Dedifferentiated amniotic fluid mesenchymal stem cell (primary cell): ENCODE results near the gene KAZALD1.

Experiments used
- DNase-seq: peaks from one replicate; pipeline ENCODE4 v3.0.0-alpha.2; 2016; ENCODE audit errors: extremely low spot score

Gene KAZALD1

GRCh38 chr10:101047961-101048892 is 13.6 kb upstream of the KAZALD1 start:
- no peak for DNase-seq

DNA sequence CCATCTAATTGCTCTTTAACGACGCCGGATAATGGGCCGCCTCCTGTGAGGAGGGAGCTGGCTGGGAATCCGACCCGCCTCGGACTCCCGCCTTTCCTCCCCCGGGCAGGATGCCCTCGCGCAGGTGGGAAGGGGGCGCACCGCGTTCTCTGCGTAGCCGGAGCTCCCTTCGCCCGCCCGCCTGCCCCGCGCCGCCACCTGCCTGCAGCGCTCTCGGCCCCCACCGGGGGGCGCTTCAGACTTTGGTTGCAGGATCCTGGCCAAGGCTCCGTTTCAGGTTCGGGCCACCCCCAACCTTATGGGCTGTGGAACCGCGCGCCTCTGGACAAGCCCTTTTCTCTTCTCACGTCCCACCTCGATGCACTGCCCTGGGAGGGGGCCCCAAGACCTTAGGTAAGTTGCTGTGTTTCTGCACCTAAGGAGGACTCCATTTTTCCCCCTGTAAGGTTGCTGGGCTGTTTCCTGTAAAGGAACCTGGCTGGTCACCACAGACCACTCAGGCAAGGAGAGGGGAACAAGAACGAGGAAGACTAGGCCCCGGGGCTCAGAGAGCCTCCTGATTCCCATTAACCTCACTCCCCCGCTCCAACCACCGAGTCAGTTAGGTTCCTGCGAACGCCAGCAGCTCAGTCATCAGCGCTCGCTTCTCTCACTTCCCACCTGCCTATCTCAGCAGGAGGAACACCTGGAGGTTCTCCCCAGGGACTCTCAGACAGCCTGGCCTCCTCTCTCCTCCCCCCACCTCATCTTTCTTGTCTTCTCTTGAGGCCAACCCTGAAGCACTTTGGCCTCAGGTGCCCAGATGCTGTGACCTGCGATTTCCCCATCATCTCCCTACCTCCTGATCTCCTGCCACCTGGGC is 11.3 kb upstream of the KAZALD1 start:
- DNase-seq, result peak; percentile 29

DNA sequence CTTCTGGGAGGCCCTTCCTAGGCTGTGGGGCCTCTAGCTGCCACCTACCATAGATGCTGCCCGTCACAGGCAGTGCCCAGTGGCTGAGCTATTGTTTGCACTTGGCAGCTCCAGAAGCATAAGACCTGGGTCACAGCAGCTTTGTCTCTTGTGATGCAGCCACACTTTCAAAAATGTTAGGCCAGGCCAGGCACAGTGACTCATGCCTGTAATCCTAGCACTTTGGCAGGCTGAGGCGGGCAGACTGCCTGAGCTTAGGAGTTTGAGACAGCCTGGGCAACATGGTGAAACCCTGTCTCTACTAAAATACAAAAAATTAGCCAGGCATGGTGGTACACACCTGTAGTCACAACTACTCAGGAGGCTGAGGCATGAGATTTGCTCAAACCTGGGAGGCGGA is 9.5 kb upstream of the KAZALD1 start:
- DNase-seq, result peak; percentile 76

DNA sequence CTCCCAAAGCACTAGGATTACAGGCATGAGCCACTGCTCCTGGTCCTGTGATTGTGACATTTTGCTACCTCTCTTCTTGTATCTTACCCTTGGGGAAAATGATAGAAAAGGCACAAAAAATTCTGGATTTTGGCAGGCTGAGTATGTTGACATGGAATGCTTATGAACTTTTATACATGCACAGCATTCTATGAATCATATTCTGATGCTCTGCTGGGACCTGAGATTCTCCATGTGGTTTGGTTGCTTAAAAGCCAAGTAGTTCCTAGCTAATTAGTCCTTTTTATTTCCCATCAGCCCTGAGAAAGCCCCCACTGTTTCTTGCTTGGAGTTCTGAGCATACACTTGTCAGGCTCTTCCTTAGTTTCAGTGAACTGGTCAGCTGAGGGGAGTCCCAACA is 8.3 kb upstream of the KAZALD1 start:
- peak; percentile 17 for DNase-seq

- DNase-seq, result no peak
Measured at GRCh38 chr10:101054351-101054750, 7.4 kb upstream of the KAZALD1 start.

GRCh38 chr10:101054876-101055275 is 6.9 kb upstream of the KAZALD1 start:
- no peak for DNase-seq

DNA sequence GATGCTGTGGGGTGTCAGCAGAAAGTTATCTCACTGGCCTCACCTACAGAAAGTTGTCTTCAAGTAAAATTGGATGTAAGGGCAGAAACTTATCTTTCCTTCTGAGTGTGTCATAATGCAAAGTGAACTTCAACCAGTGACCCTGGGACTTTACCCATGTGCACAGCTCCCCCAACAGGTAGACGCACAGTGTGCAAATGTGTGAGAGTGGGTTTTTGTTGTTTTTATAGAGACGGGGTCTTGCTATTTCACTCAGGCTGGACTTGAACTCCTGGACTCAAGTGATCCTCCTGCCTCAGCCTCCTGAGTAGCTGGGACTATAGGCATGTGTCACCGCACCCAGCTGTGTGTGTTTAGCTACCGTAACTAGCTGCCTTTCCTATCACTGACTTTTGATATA is 6.4 kb upstream of the KAZALD1 start:
- DNase-seq, result no peak

GRCh38 chr10:101056365-101057151 is 5.2 kb upstream of the KAZALD1 start:
- no peak for DNase-seq

- DNase-seq, result peak; percentile 96
Measured at GRCh38 chr10:101060036-101060950, 1.5 kb upstream of the KAZALD1 start.

GRCh38 chr10:101060951-101061623 is 702 bp upstream of the KAZALD1 start:
- DNase-seq, result peak; percentile 85

- DNase-seq, result no peak
Measured at GRCh38 chr10:101062232-101063049, 652 bp downstream of the KAZALD1 start.

DNA sequence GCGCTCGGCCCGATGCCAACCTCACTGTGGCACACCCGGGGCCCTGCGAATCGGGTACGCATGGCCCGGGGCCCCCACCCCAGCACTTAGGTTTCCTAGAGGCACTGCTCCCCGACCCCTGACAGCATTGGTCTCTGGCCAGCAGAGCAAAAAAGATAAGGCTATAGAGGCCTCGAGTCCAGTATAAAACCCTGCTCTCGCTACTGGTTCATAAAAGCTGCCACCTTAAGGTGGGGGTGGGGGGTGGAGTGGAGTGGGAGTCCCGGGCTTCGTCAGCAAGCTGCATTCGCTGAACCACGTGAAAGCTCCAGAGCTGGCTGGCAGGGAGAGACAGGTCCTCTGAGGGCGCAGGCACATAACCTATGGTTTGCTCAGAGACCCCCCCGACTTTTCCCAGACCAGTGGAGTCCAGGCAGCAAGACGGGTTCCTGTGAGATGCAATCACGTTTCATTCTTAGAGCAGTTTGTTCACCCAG is 1.3 kb downstream of the KAZALD1 start:
- DNase-seq, result no peak

DNA sequence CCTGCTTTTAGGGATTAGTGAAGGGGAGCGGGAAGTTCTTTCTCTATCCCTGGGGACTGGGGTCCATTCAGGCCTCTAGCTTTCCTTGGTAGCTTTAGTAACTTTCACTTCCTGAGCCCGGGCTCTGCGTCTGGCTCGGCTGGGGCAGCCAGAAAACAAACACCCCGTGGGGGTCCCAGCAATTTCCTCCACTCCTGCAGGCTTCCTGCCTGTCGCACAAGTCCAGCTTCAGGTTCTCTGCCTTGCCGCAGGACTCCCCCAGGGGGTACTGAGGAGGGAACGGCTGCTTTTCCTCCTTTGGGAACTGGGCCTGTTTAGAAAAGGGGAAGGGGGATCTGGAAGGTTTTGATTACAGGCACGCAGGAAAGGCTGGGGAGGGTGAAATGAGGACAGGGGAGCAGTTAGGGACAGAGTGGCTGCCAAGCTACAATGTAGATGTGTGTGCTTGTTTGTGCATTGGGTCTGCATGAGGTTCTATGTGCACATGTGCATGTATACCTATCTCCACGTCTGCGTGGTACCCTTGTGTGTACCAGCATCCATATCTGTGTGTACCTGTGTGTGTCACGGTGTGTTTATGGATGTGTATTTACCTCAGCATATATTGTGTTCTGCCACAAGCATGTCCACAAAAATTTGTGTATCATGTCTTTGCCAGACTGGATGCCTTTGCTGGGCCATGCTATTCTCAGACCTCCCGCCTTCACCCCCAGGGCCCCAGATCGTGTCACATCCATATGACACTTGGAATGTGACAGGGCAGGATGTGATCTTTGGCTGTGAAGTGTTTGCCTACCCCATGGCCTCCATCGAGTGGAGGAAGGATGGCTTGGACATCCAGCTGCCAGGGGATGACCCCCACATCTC is 2.0 kb downstream of the KAZALD1 start:
- DNase-seq, result no peak

- DNase-seq, result no peak
Measured at GRCh38 chr10:101064415-101065030, 2.7 kb downstream of the KAZALD1 start.

DNA sequence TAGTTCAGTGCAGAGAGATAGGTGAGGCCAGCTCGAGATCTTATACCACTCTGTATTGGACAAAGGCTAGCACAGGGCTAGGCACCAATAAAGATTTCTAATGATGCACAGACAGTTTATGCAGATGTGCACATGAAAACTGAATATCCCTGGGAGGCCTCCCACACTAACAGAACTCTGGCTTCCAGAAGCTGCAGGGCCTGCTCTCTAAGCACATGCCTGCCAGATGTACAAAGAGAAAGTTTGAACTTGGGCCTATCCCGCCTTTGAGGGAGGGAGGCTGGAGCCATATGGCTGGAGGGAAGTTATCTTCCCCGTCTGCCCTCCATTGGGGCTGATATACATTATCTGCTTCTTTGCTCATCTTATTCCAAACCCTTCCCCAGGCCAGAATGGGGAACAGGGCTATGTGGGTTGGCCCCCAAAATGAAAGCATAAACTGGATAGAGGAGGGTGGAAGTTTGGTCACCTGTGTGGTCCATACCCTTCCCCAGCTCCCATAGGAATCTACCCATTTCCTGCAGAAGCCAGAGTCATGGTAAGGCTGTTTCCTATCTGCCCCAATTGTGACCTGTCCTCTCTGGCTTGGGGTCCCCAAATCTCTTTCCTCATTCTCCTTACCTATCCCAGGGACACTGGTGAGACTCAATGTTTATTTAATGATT is 3.8 kb downstream of the KAZALD1 start:
- DNase-seq, result no peak

- peak; percentile 49 for DNase-seq
Measured at GRCh38 chr10:101066146-101066895, 4.5 kb downstream of the KAZALD1 start.
